Left kidney (tissue), 2 donors: ENCODE data around the gene DIP2A. TPM values are rescaled to one million over a fixed set of nuclear protein-coding genes. Genes with fewer than 3 reads are reported as not detected.
"Not testable (repeated sequence)": the region's sequence is repeated elsewhere in the genome, so short reads cannot be mapped to it uniquely, and the experiment has no call there.

Experiments used
- DNase-seq: peaks from one replicate; pipeline ENCODE4 v3.0.0-alpha.2; 2013
- polyA plus RNA-seq: library from polyadenylated mRNA; unstranded; fragments of 120-200 nt; gene quantifications from one replicate; pipeline ENCODE4 v1.2.1, GENCODE V29; 2013; ENCODE audit not compliant: insufficient read length

The DIP2A gene
- polyA plus RNA-seq, 1 donor: 52.4 TPM

DNA sequence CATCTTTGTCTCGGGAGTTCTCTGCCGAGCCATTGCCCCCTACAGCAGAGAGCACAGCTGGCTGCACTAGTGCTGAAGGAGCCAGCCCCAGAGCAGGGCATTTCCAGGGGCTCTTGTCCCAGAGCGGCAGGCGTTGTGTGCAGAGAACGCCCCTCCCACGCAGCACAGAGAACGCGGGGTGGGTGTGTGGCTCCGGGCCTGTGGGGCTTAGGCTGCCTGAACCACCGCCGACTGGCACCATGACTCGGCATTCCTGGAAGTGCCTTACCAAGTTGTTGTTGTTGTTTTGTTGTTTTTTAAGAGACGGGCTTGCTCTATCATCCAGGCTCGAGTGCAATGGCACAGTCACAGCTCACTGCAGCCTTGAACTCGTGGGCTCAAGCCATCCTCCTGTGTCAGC is 15.8 kb upstream of the DIP2A start:
- no peak for DNase-seq

- no peak for DNase-seq
Measured at GRCh38 chr21:46443910-46444309, 14.8 kb upstream of the DIP2A start.

DNA sequence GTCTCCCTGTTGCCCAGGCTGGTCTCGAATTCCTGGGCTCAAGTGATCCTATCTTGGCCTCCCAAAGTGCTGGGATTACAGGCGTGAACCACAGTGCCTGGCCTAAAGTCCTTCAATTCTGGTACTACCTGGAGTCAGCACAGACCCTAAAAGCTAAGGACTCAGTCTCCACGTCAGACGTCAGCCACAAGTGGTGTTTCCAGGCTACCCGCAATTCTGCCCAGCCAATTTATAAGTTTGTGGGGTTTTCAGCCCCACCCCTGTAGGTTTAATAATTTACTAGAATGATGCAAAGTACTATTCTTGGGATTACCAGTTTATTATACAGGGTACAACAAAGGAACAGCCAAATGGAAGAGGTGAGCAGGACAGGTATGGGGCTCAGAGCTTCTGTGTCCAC is 10.6 kb upstream of the DIP2A start:
- DNase-seq: no peak

DNA sequence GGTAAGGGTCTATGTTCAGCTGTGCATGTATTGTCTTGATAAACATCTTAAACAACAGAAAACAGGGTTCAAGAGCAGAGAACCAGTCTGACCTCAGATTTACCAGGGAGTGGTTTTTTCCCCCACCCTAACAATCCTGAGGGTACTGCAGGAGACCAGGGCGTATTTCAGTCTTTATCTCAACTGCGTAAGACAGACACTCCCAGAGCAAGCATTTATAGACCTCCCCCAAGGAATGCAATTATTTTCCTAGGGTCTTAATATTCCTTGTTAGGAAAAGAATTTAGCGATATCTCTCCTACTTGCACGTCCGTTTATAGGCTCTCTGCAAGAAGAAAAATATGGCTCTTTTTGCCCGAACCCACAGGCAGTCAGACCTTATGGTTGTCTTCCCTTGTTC is 9.8 kb upstream of the DIP2A start:
- not testable (repeated sequence) for DNase-seq

DNA sequence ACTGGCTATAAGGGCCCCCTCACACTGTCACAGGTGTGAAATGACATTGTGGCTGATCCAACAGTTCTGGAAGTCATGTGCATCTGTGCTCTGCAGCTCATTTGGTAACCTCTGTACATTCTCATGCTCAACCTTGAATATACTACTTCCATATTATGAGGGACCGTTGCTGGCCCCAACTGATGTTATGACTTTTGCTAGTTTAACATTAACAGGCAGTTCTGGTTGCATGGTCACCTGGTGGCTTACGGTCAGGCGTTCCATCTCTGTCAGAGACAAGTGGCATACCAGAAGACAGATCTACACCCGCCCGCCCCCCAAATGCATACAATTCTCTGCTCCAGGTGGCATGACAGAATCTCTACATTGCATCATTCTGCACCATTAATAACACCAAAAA is 6.0 kb upstream of the DIP2A start:
- DNase-seq: no peak

- DNase-seq: no peak
Measured at GRCh38 chr21:46454142-46454541, 4.5 kb upstream of the DIP2A start.

DNA sequence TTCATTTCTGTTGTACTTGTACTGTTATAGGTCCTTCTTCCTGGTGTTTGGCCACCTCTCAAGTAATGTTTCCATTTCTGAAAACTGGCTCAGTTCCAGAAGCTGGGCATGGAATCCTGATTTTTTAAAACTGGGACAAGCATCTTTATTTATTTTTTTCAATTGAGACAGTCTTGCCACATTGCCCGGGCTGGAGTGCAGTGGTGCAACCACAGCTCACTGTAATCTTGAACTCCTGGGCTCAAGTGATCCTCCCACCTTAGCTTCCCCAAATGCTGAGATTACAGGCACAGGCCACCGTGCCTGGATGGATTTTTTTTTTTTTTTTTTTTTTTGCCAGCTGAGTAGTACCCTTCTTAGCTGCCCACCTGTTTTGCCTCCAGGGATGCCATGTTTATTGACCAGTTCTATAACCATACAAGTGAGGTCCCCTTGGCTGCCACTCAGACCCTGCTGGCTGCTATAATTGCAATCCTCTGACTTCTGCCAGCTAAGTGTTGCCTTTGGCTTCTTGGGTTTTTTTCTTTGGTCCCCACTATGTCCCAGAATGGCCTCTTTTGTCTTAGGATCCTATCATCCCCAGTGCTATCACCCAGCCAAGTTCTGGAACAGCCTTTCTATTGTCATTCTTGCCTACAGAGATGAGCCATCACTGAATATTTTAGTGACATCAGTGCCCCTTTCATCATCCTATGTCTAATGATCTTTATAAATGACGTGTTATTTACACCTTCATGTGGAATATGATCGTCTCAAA is 3.9 kb upstream of the DIP2A start:
- no peak for DNase-seq

DNA sequence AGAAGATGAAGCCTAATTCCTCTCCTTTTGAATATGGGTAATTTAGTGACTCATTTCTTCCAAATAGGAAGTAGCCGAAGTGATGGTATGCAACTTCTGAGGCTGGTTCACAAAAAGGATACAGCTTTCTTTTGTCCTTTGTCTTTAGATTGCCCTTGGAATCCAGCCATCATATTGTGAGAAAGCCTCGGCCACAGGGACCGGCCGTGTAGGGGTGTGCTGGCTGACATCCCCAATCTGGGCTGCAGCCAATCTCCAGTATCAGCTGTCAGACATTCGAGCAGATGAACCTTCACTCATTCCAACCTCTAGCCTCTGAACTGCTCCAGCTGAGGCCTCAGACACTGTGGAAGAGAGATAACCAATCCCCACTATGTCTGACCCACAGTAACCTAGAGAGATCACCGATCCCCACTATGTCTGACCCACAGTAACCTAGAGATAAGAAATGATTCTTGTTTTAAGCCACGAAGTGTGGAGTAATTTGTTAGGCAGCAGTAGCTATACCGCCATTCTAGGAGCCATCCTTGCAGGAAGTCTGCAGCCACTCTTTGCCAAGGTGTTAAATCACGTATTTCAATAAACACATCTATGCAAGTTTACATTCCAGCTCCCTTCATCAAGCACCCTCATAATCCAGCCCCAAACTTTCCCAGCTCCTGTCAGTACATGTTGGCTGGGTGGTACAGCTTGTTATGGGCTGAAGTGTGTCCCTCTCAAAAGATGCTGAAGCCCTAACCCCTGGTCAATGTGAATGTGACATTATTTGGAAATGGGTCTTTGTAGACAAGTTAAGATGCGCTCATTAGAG is 2.9 kb upstream of the DIP2A start:
- DNase-seq: no peak

GRCh38 chr21:46456750-46457149 is 1.9 kb upstream of the DIP2A start:
- DNase-seq: no peak

GRCh38 chr21:46457801-46458314 is 833 bp upstream of the DIP2A start:
- DNase-seq: peak; percentile 14

DNA sequence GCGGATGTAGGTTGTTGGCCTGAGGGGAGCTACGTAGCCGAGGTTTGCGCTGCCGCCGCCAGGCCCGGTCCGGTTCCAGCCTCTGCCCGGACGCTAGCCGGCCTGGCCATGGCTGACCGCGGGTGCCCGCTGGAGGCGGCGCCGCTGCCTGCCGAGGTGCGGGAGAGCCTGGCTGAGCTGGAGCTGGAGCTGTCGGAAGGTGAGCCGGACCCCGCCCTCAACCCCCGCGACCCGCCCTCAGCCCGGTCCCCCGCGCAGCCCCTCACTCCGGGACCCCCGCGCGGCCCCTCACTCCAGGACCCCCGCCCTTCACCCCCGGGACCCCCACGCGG is 299 bp downstream of the DIP2A start:
- DNase-seq: no peak

DNA sequence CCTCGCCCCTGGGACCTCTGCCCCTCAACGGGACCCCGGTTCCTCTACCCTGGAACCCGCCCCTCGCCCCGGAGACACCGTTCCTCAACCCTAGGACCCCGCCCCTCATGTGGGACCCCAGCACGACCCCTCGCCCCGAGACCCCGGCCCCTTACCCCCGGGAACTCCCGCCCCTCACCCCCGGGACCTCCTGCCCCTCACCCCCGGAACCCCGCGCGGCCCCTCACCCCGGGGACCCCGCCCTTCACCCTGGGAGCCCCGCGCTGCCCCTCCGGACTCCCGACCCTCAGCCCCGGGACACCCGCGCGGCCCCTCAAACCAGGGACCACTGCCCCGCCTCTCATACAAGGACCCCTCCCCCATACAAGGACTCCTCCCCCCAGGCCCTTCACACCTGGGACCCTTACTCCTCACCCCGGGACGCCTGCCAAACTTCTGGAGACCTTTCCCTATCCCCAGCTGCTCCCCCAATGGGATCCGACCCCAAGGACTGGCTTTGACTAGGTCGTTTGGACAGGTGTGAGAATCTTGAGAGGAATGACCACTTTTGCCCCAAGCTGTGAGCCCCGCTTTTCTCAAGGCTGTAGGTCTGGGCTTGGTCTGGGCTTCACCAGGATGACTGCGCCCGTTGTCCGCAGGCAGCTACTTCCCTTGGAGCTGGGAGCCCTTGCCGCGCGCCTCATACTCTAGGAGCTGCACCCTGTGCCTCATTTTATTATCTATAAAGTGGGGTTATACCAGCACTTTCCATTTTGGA is 843 bp downstream of the DIP2A start:
- no peak for DNase-seq

- DNase-seq: no peak
Measured at GRCh38 chr21:46461909-46462308, 3.2 kb downstream of the DIP2A start.

DNA sequence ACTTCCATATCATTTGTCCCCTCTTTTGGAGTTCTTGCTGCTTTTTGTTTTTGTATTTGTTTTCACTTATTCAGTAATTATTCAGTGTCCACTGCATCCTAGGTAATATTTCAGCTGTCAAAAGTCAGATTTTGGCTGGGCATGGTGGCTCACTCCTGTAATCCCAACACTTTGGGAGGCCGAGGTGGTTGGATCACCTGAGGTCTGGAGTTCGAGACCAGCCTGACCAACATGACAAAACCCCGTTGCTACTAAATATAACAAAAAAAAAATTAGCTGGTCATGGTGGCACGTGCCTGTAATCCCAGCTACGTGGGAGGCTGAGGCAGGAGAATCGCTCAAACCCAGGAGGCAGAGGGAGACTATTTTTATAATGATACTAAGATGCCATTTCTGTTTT is 6.5 kb downstream of the DIP2A start:
- not testable (repeated sequence) for DNase-seq

GRCh38 chr21:46465651-46466050 is 7.0 kb downstream of the DIP2A start:
- DNase-seq: no peak

GRCh38 chr21:46468108-46468774 is 9.6 kb downstream of the DIP2A start:
- no peak for DNase-seq

DNA sequence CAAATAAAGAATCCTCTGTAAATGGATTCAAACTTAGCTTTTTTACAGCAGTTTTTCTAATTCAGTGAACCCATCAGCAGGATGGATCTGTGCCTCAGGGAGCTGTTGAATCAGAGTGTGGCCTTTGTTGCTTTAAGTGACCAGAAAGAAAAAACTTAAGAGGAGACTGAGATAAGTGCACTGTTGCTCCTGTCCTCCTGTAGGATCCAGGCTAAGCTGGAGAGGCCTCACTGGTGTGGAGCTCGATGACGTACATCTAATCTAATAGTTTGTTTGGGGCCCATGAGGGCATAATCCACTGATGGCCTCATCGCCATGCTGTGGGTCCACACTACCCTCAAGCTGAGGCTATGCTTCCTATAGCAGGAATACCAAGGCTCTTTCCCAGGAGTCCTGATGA is 10.6 kb downstream of the DIP2A start:
- DNase-seq: no peak

GRCh38 chr21:46471514-46471913 is 12.8 kb downstream of the DIP2A start:
- DNase-seq: no peak

- DNase-seq: no peak
Measured at GRCh38 chr21:46472246-46472645, 13.6 kb downstream of the DIP2A start.

DNA sequence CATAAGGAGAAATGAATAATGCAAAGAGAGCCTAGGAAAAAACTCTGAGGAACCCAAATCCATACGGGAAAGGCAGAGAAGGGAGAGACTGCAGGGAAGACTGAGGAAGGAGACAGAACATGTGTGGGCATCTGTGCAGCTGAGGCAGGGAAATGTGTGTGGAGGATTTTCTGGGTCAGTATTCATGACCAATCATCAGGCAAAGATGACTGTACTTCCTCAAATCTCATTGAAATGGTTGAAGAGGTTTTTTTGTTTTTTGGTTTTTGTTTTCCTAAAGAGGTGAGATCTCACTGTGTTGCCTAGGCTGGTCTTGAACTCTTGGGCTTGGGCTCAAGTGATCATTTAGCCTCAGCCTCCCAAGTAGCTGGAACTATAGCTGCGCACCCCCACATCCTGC is 15.7 kb downstream of the DIP2A start:
- no peak for DNase-seq

DNA sequence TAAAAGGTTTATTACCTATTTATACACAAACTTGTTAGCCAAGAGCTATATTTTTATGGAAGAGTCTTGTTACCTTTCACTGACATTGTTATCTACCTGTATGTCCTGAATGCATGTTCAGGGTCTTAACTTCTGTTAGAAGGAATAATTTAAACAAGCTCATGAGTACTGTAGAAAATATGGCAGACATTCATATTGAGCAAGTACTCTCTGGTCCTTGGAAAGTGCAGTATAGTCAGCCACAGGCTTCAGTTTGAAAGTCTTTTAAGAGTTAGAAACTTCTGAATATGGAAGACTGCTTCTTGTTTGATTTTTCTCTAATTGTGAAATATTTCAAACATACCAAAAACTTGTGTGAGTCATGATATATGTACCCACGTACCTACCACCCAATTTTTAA is 16.6 kb downstream of the DIP2A start:
- DNase-seq: no peak

GRCh38 chr21:46477765-46478164 is 19.1 kb downstream of the DIP2A start:
- no peak for DNase-seq
